Measurements from ENCODE around the gene TLR3.

TLR3 gene

DNA sequence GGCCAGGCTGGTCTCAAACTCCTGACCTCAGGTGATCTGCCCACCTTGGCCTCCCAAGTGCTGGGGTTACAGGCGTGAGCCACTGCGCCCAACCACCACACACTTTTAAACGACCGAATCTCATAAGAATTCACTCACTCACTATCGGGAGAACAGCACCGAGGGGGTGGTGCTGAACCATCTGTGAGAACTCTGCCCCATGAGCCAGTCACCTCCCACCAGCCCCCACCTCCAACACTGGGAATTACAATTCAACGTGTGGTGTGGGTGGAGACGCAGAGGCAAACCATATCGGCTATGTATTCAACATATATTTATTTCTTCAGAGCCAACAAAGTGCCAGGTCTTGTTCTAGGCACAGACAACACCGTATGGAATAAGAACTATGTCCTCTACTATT, 3.6 kb downstream of the TLR3 start:
- Histone ChIP-seq H3K9me3 (replicated peaks; ENCODE audit: insufficient read depth, low read length) (no peaks in the 10 kb centered on the region), H3K4me3 (ENCODE audit: low read length) (no peak overlapping the region), H3K9me2 (replicated peaks; ENCODE audit: insufficient read depth, low read length) (no peaks in the 10 kb centered on the region), H4K20me1 (ENCODE audit: insufficient read depth, low read length) (no peaks in the 10 kb centered on the region), H3K79me2 (ENCODE audit: low read length) (no peaks in the 10 kb centered on the region), H3K27me3 (replicated peaks; ENCODE audit: insufficient read depth, low read length) (no peaks in the 10 kb centered on the region), H3K27ac (ENCODE audit: low read length) (no peak overlapping the region), H2AFZ (ENCODE audit: low read length) (no peak overlapping the region), H3K4me1 (ENCODE audit: low read length) (peaks cover 16% of the 10 kb centered on the region), H3K4me2 (ENCODE audit: low read depth, low read length) (no peak overlapping the region), H3F3A (ENCODE audit: insufficient read depth, low read length) (peaks cover 9% of the 10 kb centered on the region; the same call in 1 of the 2 replicates), H3K36me3 (replicated peaks; ENCODE audit: insufficient read depth, low read length) (no peaks in the 10 kb centered on the region), H3K9ac (ENCODE audit: low read length) (no peak overlapping the region)
- TF ChIP-seq EZH2 (optimal IDR thresholded peaks at IDR 0.05; ENCODE audit: low read depth, low read length) = no peak
- TF ChIP-seq, protein P1, sequence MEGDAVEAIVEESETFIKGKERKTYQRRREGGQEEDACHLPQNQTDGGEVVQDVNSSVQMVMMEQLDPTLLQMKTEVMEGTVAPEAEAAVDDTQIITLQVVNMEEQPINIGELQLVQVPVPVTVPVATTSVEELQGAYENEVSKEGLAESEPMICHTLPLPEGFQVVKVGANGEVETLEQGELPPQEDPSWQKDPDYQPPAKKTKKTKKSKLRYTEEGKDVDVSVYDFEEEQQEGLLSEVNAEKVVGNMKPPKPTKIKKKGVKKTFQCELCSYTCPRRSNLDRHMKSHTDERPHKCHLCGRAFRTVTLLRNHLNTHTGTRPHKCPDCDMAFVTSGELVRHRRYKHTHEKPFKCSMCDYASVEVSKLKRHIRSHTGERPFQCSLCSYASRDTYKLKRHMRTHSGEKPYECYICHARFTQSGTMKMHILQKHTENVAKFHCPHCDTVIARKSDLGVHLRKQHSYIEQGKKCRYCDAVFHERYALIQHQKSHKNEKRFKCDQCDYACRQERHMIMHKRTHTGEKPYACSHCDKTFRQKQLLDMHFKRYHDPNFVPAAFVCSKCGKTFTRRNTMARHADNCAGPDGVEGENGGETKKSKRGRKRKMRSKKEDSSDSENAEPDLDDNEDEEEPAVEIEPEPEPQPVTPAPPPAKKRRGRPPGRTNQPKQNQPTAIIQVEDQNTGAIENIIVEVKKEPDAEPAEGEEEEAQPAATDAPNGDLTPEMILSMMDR (IDR thresholded peaks at IDR 0.05; ENCODE audit: low read length) = no peak
- no peak for TF ChIP-seq EZH2phosphoT487 (IDR thresholded peaks at IDR 0.05; ENCODE audit: low read length)
- no peak for DNase-seq

DNA sequence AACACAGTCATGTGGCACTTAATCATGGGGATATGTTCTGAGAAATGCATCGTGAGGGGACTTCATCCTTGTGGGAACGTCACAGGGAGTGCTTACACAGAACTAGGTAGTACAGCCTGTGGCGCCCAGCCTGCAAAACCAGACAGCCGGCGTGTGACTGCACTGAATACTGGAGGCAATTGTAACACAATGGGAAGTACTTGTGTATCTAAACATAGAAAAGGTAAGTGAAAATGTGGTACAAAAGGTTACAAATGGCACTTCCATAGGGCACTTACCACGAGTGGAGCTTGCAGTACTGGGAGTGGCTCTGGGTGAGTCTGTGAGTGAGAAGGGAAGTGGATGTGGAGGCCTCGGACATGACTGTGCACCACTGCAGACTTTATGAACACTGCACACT, 5.2 kb downstream of the TLR3 start:
- Histone ChIP-seq H2AFZ (ENCODE audit: low read length) (no peak overlapping the region), H3K9me2 (replicated peaks; ENCODE audit: insufficient read depth, low read length) (no peaks in the 10 kb centered on the region), H3F3A (ENCODE audit: insufficient read depth, low read length) (no peaks in the 10 kb centered on the region), H3K27ac (ENCODE audit: low read length) (no peak overlapping the region), H3K4me3 (ENCODE audit: low read length) (no peak overlapping the region), H3K27me3 (replicated peaks; ENCODE audit: insufficient read depth, low read length) (no peaks in the 10 kb centered on the region), H3K9me3 (replicated peaks; ENCODE audit: insufficient read depth, low read length) (no peaks in the 10 kb centered on the region), H3K36me3 (replicated peaks; ENCODE audit: insufficient read depth, low read length) (no peaks in the 10 kb centered on the region), H3K4me1 (ENCODE audit: low read length) (peaks cover 2% of the 10 kb centered on the region), H4K20me1 (ENCODE audit: insufficient read depth, low read length) (no peaks in the 10 kb centered on the region), H3K9ac (ENCODE audit: low read length) (no peak overlapping the region), H3K79me2 (ENCODE audit: low read length) (no peaks in the 10 kb centered on the region), H3K4me2 (ENCODE audit: low read depth, low read length) (no peak overlapping the region)
- DNase-seq = no peak
- TF ChIP-seq EZH2 (optimal IDR thresholded peaks at IDR 0.05; ENCODE audit: low read depth, low read length) = no peak

DNA sequence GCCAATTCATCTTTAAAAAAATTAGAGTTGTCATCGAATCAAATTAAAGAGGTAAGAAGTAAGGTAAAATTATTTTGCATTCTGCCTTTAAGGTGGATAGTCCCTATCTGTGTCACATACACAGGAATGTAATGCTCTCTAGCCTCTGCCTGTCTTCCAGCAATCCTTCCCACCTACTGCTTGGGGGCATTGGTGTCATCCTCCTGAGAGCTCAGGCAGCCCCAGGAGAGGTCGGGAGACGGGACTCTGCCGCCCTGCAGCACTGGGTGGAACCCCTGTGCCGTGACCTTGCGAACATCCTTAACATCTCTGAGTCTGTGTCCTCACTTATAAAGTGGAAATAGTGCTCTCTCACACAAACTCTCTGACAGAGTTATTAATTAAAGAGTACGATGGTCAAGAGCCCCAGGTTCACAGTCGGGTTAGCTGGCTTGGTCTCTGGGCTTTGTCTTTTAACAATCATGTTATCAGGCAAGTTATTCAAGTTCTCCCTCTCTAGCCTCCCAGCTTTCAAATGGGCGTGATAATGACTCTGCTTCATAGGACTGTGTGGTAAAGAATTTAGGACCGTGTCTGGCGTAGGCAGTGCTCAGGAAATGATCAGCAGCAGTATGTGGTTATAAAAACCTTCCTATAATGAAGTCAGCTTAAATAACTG, 10.2 kb downstream of the TLR3 start:
- Histone ChIP-seq H3K79me2 (ENCODE audit: low read length) (no peaks in the 10 kb centered on the region), H3K9ac (ENCODE audit: low read length) (no peak overlapping the region), H3K9me3 (replicated peaks; ENCODE audit: insufficient read depth, low read length) (no peaks in the 10 kb centered on the region), H3K36me3 (replicated peaks; ENCODE audit: insufficient read depth, low read length) (no peaks in the 10 kb centered on the region), H3K27ac (ENCODE audit: low read length) (no peak overlapping the region), H2AFZ (ENCODE audit: low read length) (no peak overlapping the region), H3K4me1 (ENCODE audit: low read length) (no peaks in the 10 kb centered on the region), H3K4me2 (ENCODE audit: low read depth, low read length) (no peak overlapping the region), H4K20me1 (ENCODE audit: insufficient read depth, low read length) (no peaks in the 10 kb centered on the region), H3K9me2 (replicated peaks; ENCODE audit: insufficient read depth, low read length) (no peaks in the 10 kb centered on the region), H3K27me3 (replicated peaks; ENCODE audit: insufficient read depth, low read length) (no peaks in the 10 kb centered on the region), H3F3A (ENCODE audit: insufficient read depth, low read length) (no peaks in the 10 kb centered on the region), H3K4me3 (ENCODE audit: low read length) (no peak overlapping the region)
- TF ChIP-seq, protein P1 (IDR thresholded peaks at IDR 0.05; ENCODE audit: low read length) = no peak
- TF ChIP-seq EZH2 (optimal IDR thresholded peaks at IDR 0.05; ENCODE audit: low read depth, low read length) (no peak), EZH2phosphoT487 (IDR thresholded peaks at IDR 0.05; ENCODE audit: low read length) (no peak)
- DNase-seq = no peak

DNA sequence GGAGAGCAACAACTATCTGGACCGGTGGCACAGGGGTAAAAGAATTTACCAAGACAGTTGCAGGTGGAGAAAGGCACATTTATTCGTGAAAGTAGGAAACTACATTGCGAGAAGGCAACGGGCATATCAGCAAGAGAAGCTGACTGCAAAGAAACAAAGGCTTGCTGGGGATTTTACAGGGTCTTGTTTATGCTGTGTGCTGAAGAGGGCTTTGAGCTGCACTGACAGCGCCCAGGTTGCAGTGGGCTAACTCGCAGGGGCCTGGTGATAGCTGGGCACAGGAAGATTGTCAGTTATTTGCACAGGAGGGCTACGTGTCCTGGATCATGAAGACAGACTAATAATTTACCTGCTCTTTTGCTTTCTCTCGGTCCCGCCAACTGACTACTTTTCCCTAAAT, 10.7 kb downstream of the TLR3 start:
- H3F3A ChIP-seq (ENCODE audit: insufficient read depth, low read length) = no peaks in the 10 kb centered on the region
- H3K79me2 ChIP-seq (ENCODE audit: low read length) = no peaks in the 10 kb centered on the region
- TF ChIP-seq EZH2phosphoT487 (IDR thresholded peaks at IDR 0.05; ENCODE audit: low read length) = no peak
- no peak for TF ChIP-seq EZH2 (optimal IDR thresholded peaks at IDR 0.05; ENCODE audit: low read depth, low read length)
- TF ChIP-seq, protein P1 (IDR thresholded peaks at IDR 0.05; ENCODE audit: low read length) = no peak
- no peak overlapping the region for H3K4me2 ChIP-seq (ENCODE audit: low read depth, low read length)
- H2AFZ ChIP-seq (ENCODE audit: low read length) = no peak overlapping the region
- H3K9ac ChIP-seq (ENCODE audit: low read length) = no peak overlapping the region
- DNase-seq = no peak
- no peaks in the 10 kb centered on the region for H3K9me2 ChIP-seq (replicated peaks; ENCODE audit: insufficient read depth, low read length)
- no peaks in the 10 kb centered on the region for H3K4me1 ChIP-seq (ENCODE audit: low read length)
- H3K27ac ChIP-seq (ENCODE audit: low read length) = no peak overlapping the region
- H3K9me3 ChIP-seq (replicated peaks; ENCODE audit: insufficient read depth, low read length) = no peaks in the 10 kb centered on the region
- no peaks in the 10 kb centered on the region for H3K27me3 ChIP-seq (replicated peaks; ENCODE audit: insufficient read depth, low read length)
- no peaks in the 10 kb centered on the region for H3K36me3 ChIP-seq (replicated peaks; ENCODE audit: insufficient read depth, low read length)
- H4K20me1 ChIP-seq (ENCODE audit: insufficient read depth, low read length) = no peaks in the 10 kb centered on the region
- no peak overlapping the region for H3K4me3 ChIP-seq (ENCODE audit: low read length)
